HEK293T (cell line): ENCODE measurements around the gene SH3TC1.

Experiments
- CTBP1 ChIP-seq: fragments of 450-650 bp; IDR thresholded peaks from 2 replicates; pipeline ENCODE4 v1.6.1; 2016; ENCODE audit warnings: borderline replicate concordance
- ZNF384 ChIP-seq: fragments of 450-650 bp; IDR thresholded peaks from 2 replicates; pipeline ENCODE4 v1.6.1; 2016

DNA sequence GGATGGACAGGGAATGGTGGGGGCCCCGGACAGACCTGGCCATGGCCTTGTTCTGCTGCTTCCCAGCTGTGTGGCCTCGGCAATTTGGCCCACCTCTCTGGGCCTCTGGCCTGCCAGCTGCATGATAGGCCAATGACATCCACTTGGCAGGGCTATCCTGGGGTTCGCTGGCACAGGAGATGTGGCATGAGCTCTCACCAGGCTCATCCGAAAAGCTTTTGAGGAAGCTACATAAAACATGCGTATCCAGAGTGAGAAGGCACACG lies 18.1 kb downstream of the SH3TC1 start:
- TF ChIP-seq ZNF384 (no peak), CTBP1 (no peak)
